Activated naive CD4-positive, alpha-beta T cell treated with anti-CD3 and anti-CD28 coated beads, Interleukin-2, amount 50 U/mL, for 24 hours (primary cell): ENCODE data around the gene CD300LF.

ENCODE experiments used
- H3K27ac Mint-ChIP-seq: one replicate; pipeline ENCODE4 v1.8.0; 2021; ENCODE audit warnings: mild to moderate bottlenecking, mixed read lengths
- H3K27me3 Mint-ChIP-seq: one replicate; pipeline ENCODE4 v1.8.0; 2021; ENCODE audit warnings: mixed read lengths
- H3K36me3 Mint-ChIP-seq: one replicate; pipeline ENCODE4 v1.8.0; 2021; ENCODE audit warnings: mixed read lengths
- H3K4me1 Mint-ChIP-seq: one replicate; pipeline ENCODE4 v1.8.0; 2021; ENCODE audit warnings: mixed read lengths
- H3K4me3 Mint-ChIP-seq: one replicate; pipeline ENCODE4 v1.8.0; 2021; ENCODE audit warnings: mild to moderate bottlenecking, mixed read lengths
- H3K9me3 Mint-ChIP-seq: one replicate; pipeline ENCODE4 v1.8.0; 2021; ENCODE audit warnings: mixed read lengths

Gene CD300LF

GRCh38 chr17:74658620-74659019 is 54.1 kb downstream of the CD300LF start:
- H3K27ac Mint-ChIP-seq: no peak overlapping the region
- peaks cover 3% of the 10 kb centered on the region for H3K4me1 Mint-ChIP-seq
- no peak overlapping the region for H3K4me3 Mint-ChIP-seq
- peaks cover 6% of the 10 kb centered on the region for H3K9me3 Mint-ChIP-seq
- H3K27me3 Mint-ChIP-seq: peaks cover 8% of the 10 kb centered on the region
- H3K36me3 Mint-ChIP-seq: peaks cover 3% of the 10 kb centered on the region

DNA sequence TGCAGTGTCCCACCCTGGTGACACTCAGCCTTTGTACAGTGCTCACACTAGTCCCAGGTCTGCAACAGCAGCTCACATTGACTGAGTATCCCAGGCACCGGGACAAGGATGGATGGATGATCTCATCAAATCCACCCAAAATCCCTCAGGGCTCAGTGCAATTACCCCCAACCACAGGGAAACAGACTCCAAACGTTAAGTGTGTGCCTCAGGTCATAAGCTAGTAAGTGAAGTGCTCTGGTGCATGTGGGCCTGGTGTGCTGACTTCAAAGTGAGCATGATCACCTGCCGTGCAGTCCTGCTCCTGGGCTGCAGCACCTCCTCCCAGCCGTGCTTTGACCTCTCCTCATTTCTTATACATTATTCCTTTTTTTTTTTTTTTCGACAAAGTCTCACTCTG is 58.0 kb downstream of the CD300LF start:
- Mint-ChIP-seq H3K4me3 (no peak overlapping the region), H3K4me1 (peaks cover 3% of the 10 kb centered on the region), H3K27me3 (peaks cover 8% of the 10 kb centered on the region), H3K27ac (no peak overlapping the region), H3K9me3 (no peaks in the 10 kb centered on the region), H3K36me3 (no peaks in the 10 kb centered on the region)

DNA sequence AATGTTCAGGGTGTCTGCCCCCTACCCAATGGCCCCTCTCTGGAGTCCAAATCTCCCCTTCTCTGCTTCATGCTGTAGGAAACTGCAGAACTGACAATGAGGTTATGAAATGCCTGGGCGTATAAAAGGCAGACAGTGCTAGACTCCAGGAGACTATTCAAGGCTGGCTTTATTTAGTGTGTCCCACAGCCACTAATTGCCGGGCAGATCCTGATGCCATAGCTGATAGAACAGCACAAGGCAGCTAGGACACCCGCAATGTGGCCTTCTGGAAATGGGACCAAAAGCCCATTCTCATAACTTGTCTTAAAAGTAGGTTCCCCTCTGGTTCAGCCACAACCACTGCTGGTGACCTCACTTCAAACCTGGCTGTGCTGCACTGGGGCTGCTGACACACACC is 60.7 kb downstream of the CD300LF start:
- Mint-ChIP-seq H3K4me3 (no peak overlapping the region), H3K27me3 (peaks cover 10% of the 10 kb centered on the region), H3K36me3 (no peaks in the 10 kb centered on the region), H3K4me1 (no peaks in the 10 kb centered on the region), H3K9me3 (no peaks in the 10 kb centered on the region), H3K27ac (no peak overlapping the region)

GRCh38 chr17:74649909-74650308 is 62.8 kb downstream of the CD300LF start:
- H3K27me3 Mint-ChIP-seq: peaks cover 10% of the 10 kb centered on the region
- H3K36me3 Mint-ChIP-seq: no peaks in the 10 kb centered on the region
- no peak overlapping the region for H3K4me3 Mint-ChIP-seq
- no peaks in the 10 kb centered on the region for H3K9me3 Mint-ChIP-seq
- no peak overlapping the region for H3K27ac Mint-ChIP-seq
- H3K4me1 Mint-ChIP-seq: no peaks in the 10 kb centered on the region

DNA sequence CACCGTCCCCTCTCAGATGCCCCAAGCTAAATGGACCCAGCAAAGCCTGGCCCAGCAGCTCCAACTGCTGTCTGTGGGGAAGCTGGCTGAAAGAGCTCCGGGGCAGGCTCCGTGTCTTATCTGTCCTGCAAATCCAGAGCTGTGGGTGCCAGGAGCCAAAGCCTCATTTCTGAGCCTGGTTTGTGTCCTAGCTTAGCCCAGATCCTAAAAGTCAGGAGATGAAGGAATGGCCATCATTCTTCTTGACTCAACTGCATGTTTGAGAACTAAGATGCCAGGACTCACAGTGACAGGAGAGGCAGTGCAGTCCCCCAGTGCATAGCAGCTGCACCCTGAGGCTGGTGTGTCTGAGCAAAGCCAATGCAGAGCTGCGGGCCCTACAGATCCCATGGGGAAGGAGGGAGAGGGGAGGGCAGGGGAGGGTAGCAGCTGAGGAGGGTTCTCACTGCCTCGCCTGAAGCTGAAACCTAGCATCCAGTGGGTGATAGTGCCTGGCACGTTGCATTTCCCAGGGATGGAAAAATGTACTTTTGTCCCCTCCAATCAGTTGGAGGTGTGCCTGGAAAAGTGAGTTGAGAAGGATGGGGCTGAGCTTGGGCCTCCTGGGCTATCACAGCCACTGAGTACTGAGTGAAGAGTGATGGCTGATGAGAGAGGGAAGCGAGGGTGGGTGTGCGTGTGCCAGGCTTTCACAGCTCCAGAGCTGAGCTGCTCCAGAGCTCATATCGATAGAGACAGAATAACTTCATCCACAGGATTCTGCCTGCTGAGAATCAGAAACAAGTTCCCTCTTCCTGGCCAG is 64.7 kb downstream of the CD300LF start:
- no peak overlapping the region for H3K4me3 Mint-ChIP-seq
- peaks cover 10% of the 10 kb centered on the region for H3K27me3 Mint-ChIP-seq
- peak overlapping the region; percentile 36 for H3K27ac Mint-ChIP-seq
- H3K9me3 Mint-ChIP-seq: no peaks in the 10 kb centered on the region
- no peaks in the 10 kb centered on the region for H3K4me1 Mint-ChIP-seq
- H3K36me3 Mint-ChIP-seq: no peaks in the 10 kb centered on the region

GRCh38 chr17:74646231-74646630 is 66.5 kb downstream of the CD300LF start:
- peaks cover 11% of the 10 kb centered on the region for H3K27me3 Mint-ChIP-seq
- no peak overlapping the region for H3K4me3 Mint-ChIP-seq
- H3K27ac Mint-ChIP-seq: no peak overlapping the region
- H3K9me3 Mint-ChIP-seq: no peaks in the 10 kb centered on the region
- no peaks in the 10 kb centered on the region for H3K36me3 Mint-ChIP-seq
- H3K4me1 Mint-ChIP-seq: no peaks in the 10 kb centered on the region

GRCh38 chr17:74645010-74645409 is 67.7 kb downstream of the CD300LF start:
- Mint-ChIP-seq H3K27me3 (peaks cover 7% of the 10 kb centered on the region), H3K4me3 (no peak overlapping the region), H3K4me1 (peaks cover 1% of the 10 kb centered on the region), H3K36me3 (no peaks in the 10 kb centered on the region), H3K9me3 (no peaks in the 10 kb centered on the region), H3K27ac (no peak overlapping the region)

GRCh38 chr17:74644419-74644818 is 68.3 kb downstream of the CD300LF start:
- Mint-ChIP-seq H3K9me3 (no peaks in the 10 kb centered on the region), H3K4me1 (peaks cover 7% of the 10 kb centered on the region), H3K4me3 (no peak overlapping the region), H3K27ac (no peak overlapping the region), H3K36me3 (no peaks in the 10 kb centered on the region), H3K27me3 (peaks cover 7% of the 10 kb centered on the region)
